ENCODE results near the gene FXYD2. TPM values are rescaled to one million over a fixed set of nuclear protein-coding genes. Genes with fewer than 3 reads are reported as not detected.
A peak's percentile ranks its signal among the peaks of the same experiment; 100 is the strongest.

The FXYD2 gene
- 2.7 TPM for total RNA-seq

DNA sequence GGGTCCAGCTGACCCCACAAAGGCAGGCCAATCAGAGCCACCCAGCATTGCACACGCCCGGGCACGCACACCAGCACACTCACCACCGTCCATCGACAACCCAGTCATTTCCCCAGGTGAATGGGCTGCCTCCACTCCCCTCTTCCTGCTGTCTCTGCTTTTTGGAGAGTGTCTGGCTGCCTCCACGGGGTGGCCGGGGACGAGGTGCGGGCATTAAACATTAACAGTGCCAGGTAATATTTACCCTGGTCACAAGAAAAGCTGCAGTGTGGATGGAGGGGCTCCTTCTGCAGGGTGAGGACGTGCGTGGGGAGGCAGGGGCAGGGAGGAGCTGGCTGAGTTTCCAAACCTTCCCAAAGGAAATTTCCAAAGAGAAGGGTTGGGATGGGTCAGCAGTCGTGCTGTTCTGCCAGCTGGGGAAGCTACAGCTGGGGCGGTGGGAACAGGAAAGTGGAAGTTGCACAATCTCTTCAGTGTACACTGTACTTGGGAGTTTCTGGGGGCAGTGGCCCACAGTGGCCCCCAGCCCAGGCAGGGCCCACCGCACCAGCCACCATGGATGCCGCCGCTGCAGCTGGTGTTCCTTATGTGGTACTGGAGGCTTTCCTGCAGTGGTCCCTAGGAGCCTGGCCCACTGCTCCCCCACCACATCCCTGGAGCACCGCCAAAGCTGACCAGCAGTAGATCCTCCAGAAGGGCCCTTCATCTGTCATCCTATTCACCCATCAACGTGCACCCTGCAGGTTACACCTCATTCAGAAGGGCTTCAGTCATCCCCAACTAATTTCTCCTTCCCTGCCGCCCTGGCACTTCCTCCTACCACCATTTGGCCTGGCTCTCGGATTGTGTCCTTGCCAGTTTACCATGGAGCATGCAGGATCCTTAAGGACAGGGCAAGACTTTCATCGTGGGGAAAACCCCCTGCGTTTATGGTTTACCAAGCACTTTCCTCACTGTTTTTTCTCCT is at the start of gene FXYD2:
FXYD2 (minus strand) TSS at position 174 of the 967 bp plus-strand sequence; CDS start at position 108, 66 bp downstream.
- intact Hi-C loops (cut with DNase I), result no loop called here
- H3K4me1 ChIP-seq, result peaks cover 44% of the 10 kb centered on the region
- peak in 1 of 2 donors; percentile 25 for TF ChIP-seq POLR2AphosphoS5 (IDR thresholded peaks at IDR 0.05; ENCODE audit: insufficient read depth in 1 of 2, low read depth in 1 of 2)
- TF ChIP-seq, protein P1, sequence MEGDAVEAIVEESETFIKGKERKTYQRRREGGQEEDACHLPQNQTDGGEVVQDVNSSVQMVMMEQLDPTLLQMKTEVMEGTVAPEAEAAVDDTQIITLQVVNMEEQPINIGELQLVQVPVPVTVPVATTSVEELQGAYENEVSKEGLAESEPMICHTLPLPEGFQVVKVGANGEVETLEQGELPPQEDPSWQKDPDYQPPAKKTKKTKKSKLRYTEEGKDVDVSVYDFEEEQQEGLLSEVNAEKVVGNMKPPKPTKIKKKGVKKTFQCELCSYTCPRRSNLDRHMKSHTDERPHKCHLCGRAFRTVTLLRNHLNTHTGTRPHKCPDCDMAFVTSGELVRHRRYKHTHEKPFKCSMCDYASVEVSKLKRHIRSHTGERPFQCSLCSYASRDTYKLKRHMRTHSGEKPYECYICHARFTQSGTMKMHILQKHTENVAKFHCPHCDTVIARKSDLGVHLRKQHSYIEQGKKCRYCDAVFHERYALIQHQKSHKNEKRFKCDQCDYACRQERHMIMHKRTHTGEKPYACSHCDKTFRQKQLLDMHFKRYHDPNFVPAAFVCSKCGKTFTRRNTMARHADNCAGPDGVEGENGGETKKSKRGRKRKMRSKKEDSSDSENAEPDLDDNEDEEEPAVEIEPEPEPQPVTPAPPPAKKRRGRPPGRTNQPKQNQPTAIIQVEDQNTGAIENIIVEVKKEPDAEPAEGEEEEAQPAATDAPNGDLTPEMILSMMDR (IDR thresholded peaks at IDR 0.05), result no peak
- H3K9me3 ChIP-seq, result no peaks in the 10 kb centered on the region
- peak within 1 kb of the TSS; percentile 82 for H3K27ac ChIP-seq
- no peaks in the 10 kb centered on the region for H3K36me3 ChIP-seq
- H3K4me3 ChIP-seq, result no peak within 1 kb of the TSS
- DNase-seq (ENCODE audit: extremely low spot score in 2 of 2), result no peak
- H3K27me3 ChIP-seq, result no peaks in the 10 kb centered on the region

DNA sequence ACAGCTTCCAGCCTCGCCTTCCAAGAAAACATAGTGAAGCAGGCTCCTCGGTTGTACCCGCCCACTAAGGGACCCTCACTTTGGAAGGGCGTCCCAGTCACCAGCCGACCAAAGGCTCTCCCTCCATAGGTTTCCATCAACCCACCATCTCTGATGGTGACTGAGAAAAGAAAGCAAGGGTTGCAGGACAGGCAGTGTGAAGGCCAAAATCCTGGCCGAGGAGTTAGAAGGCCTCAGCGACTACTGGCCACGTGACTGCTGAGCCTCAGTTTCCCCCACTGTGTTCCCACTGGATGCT is 49.2 kb upstream of the FXYD2 start:
- TF ChIP-seq, protein P1 (IDR thresholded peaks at IDR 0.05), result no peak
- TF ChIP-seq POLR2AphosphoS5 (IDR thresholded peaks at IDR 0.05; ENCODE audit: insufficient read depth in 1 of 2, low read depth in 1 of 2), result no peak
- no peak for TF ChIP-seq POLR2A (IDR thresholded peaks at IDR 0.05)
- Histone ChIP-seq H3K36me3 (no peaks in the 10 kb centered on the region), H3K9me3 (no peaks in the 10 kb centered on the region), H3K4me3 (no peak overlapping the region), H3K27me3 (no peaks in the 10 kb centered on the region), H3K27ac (peak overlapping the region; percentile 24), H3K4me1 (peaks cover 62% of the 10 kb centered on the region)
- DNase-seq (ENCODE audit: extremely low spot score in 2 of 2), result peak in 1 of 2 donors; percentile 49
- intact Hi-C loops (cut with DNase I), result no loop called here

DNA sequence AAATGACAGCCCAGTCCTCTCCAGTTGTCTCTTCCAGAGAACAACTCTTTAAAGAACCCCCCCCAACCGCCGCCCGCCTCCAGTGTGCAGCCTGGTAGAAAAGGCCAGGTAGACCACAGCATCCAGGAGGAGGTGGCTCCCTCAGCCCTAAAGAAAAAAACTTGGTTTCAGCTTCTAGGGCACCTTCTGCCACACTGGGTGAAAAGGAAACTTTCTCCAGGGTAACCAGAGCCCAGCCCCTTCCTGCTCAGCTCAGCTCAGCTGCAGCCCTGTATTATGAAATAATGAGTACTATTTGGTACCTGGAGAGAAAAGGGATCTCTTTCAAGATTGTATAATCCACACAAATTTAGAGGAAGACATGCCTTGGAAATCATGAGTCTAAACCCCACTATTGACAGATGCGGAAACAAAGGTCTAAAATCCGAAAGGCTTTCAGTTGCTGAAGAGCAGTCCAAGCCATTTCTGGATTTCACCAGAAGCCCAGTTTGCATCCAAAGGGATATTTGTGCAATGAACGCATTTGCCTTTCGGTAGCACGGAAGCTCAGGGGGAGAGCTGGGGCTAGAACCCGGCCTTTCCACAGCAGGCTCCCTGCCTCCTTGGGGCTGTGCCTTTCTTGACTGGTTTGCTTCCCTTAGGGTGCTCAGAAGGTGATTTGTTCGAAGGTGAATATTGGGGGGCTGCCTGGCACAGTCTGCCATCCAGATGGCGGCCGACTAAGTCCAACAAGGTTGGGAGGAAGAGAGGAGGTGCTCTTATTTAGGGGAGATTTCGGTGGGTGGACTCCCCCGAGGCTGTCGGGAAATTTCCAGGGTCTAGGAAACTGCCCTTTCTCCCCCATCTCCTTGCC is 48.7 kb upstream of the FXYD2 start:
- no peak overlapping the region for H3K4me3 ChIP-seq
- no peaks in the 10 kb centered on the region for H3K9me3 ChIP-seq
- no peaks in the 10 kb centered on the region for H3K36me3 ChIP-seq
- H3K27ac ChIP-seq, result peak overlapping the region; percentile 24
- peaks cover 62% of the 10 kb centered on the region for H3K4me1 ChIP-seq
- TF ChIP-seq POLR2AphosphoS5 (IDR thresholded peaks at IDR 0.05; ENCODE audit: insufficient read depth in 1 of 2, low read depth in 1 of 2), result no peak
- H3K27me3 ChIP-seq, result no peaks in the 10 kb centered on the region
- peak; percentile 55 to 84 for DNase-seq (ENCODE audit: extremely low spot score in 2 of 2)
- intact Hi-C loops (cut with DNase I), result no loop called here

DNA sequence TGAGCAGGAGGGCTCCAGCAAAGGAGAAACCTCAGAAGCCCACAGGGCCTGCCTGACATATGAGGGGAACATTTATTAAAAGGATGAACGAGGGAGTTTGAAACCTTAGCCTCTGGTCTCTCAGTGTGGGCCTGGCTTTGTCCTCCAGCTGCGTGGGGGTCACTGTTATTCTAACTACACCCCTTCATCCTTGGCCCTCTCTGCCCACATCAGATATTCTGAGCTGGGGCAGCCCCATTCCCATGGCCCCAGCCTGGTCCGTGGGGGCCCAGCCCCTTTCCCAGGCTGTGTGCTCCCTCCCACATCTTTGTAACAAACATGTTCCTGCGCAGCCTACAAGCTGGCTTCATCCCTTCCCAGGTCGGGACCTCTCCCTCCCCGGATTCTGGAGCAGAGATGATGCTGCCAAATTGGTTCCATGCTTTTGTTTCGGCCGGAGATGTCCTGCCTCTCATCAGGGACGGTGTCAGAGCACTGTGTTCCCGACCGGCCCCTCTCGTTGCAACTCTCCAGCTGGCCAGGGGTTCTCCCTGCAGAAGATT is 47.9 kb upstream of the FXYD2 start:
- H3K4me1 ChIP-seq, result peaks cover 62% of the 10 kb centered on the region
- H3K9me3 ChIP-seq, result no peaks in the 10 kb centered on the region
- peak overlapping the region; percentile 24 for H3K27ac ChIP-seq
- no peak overlapping the region for H3K4me3 ChIP-seq
- intact Hi-C loops (cut with DNase I), result no loop called here
- no peaks in the 10 kb centered on the region for H3K36me3 ChIP-seq
- H3K27me3 ChIP-seq, result no peaks in the 10 kb centered on the region
- TF ChIP-seq POLR2AphosphoS5 (IDR thresholded peaks at IDR 0.05; ENCODE audit: insufficient read depth in 1 of 2, low read depth in 1 of 2), result peak in 1 of 2 donors; percentile 36
- TF ChIP-seq, protein P1 (IDR thresholded peaks at IDR 0.05), result no peak
- peak; percentile 55 to 85 for DNase-seq (ENCODE audit: extremely low spot score in 2 of 2)

DNA sequence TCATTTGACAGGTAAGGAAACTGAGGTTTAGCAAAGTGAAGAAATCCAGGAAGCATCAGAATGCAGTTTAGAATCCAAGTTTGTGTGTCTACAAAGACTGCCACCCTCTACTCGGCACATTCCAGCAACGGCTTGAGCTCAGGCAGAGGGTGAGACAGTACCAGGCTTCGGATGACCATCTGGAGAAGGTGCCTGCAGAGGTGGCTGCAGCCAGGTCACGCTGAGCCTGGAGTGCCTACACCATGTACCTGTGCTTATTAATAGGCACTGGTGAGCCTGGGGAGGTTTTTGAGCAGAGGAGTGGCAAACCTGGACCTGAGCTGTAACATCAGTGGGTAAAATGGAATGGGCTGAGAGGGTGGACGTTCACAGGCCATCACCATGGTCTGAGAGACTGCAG is 47.2 kb upstream of the FXYD2 start:
- DNase-seq (ENCODE audit: extremely low spot score in 2 of 2), result peak in 1 of 2 donors; percentile 76

More for the DNA sequence above, 47.2 kb upstream of the FXYD2 start:
- H3K9me3 ChIP-seq, result no peaks in the 10 kb centered on the region
- no peaks in the 10 kb centered on the region for H3K27me3 ChIP-seq
- no peaks in the 10 kb centered on the region for H3K36me3 ChIP-seq
- H3K4me1 ChIP-seq, result peaks cover 61% of the 10 kb centered on the region
- intact Hi-C loops (cut with DNase I), result no loop called here
- H3K27ac ChIP-seq, result peak overlapping the region; percentile 24
- H3K4me3 ChIP-seq, result no peak overlapping the region
- TF ChIP-seq POLR2A (IDR thresholded peaks at IDR 0.05), result no peak
- TF ChIP-seq, protein P1 (IDR thresholded peaks at IDR 0.05), result no peak
- TF ChIP-seq POLR2AphosphoS5 (IDR thresholded peaks at IDR 0.05; ENCODE audit: insufficient read depth in 1 of 2, low read depth in 1 of 2), result no peak

Measured in vagina (tissue), 2 donors.